Embryonic facial prominence (tissue), 1 donor: ENCODE measurements around the gene LRRC10B.

Source experiments
- DNase-seq: peaks from one replicate; pipeline ENCODE4 v3.0.0-alpha.2; 2016; ENCODE audit errors: extremely low spot score

Gene LRRC10B

DNA sequence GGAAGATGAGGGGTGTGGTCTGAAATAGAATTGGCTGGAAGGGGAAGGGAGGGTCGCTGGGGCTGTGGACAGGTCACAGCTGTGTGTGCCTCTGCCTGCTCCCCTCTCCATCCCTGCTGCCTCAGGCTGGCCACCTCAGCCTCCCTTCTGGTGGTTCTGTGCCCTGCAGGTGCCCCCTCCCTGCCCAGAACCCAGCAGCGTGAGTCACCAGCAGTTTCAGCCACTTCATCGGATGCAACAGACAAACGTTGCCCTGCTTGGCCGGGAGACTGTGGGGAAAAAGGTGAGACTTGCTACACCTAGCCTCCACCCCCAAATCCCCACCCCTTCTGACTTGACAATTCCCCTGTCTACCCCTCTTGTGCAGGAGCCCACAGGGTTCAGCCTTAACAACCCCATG is 21.8 kb upstream of the LRRC10B start:
- no peak for DNase-seq

DNA sequence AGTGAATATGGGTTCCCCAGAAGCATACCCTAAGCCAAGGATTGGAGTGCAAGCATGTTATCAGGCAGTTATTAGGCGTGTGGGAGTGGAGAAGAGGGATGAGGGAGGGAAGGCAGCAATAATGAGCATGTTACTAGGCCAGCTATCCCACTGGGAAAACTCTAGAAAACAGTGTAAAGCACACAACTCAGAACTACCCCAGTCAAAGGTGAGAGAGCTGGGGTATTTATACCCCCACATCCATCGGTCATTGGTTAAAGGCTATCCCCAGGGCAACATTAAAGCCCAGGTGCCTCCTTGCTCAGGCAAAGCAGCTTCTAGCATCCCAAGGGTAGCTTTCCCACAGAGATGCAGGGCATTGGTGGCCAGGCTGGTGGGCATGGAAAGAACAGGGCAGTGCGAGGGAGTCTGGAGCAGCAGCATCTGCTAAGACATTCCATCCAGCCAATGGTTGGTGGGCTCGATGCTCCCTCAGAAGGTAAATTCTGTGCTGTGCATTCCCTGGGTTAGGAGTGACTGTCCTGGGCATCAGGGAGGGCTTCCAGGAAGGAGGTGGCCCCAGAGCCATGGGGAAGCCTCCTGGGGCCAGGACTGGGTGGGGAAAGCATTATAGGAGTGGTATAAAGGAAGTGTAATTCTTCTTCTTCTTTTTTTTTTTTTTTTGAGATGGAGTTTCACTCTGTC is 21.1 kb upstream of the LRRC10B start:
- no peak for DNase-seq

DNA sequence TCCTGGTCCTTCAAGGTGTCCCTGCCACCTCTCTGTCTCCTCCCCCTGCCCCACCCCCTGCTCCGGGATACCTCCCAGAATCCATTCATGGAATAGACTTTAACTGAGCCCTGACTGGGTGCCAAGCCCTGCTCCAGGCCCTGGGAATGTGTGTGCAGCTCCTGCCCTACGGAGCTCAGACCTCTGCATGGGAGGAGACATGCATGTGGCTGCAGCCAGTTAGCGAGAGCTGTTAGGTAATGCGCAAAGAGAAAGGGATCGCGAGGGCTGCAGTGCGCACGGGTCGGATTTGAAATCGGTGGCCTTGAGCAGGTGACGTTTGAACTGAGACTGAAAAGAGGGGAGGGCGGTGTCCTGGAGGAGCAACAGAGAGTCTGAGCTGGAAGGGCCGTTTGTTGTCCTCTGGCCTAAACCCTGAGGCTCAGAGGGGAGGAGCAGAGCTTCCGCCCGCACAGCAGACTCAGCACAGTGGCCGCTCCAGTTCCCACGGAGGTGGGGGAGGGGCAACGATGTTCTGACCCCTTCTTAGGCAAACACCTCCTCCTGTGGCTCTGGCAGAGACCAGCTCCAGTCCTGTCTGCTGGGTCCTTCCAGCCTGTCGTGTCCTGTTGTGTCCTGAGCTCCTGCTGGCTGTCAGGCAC is 19.8 kb upstream of the LRRC10B start:
- no peak for DNase-seq

DNA sequence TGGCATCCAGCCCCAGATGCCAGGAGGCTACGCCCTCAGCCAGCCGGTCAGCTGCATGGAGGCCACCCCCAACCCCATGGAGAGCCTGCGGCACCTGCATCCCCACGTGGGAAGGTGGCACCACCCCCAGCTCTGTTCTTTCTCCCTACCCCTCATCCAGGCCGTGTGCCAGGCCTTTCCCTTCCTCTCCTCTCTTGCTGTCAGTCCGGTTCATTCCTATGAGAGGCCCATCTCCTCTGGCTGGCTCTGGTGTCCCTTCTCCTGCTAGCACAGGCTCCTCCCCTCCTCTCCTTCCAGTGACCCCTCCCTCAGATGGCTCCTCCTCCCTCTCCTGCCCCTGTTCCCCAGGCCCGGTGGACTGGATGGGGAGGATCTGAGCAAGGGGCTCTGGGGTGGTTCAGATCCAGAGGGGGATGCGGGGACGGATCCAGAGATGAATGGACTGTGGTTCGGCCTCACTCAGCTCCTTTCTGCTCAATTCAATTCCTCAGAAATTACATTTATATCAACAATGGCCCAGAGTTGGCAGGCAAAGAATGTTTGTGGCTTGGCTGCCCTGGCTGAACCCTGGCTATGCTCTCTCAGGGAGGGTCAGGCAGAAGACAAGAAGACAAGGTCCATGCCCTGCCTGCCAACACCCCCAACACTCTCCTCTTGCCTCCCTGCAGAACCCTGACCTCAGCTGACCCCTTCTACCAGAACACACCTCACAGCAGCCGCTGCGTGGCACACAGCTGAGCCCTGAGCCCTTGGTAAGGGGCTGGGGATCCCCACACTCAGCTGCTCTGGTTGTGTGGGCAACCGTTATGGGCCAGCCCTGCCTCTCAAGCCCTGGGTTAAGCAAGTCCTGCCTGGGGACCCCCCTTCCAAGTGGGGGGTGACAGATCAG is 18.5 kb upstream of the LRRC10B start:
- DNase-seq, result no peak

DNA sequence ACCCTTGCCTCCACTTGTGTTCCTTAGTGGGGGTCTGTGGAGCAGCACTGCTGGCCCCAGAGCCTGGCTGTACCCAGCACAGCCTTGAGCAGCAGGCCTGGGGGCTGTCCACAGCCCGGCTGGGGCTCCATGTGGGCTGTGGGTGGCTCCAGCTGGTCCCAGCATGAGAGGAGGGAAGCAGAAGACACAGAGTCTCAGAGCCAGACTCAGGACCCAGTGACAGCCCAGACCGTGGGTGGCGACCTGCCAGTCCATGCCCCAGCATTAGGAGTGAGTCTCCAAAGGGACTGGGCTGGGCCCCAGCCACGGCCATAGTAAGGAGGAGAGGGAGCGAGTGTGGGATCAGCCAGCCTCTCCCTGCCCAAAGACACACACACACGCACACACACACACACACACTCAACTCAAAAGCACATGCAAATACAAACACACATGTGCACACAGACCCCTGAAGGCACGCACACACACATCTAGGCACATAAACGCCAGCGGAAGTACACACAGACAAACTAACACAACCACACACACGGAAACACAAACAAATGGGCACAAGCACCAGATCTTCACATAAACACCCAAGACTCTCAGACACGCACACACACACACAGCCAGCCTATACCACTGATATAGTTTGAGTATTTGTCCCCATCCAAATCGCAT is 16.7 kb upstream of the LRRC10B start:
- no peak for DNase-seq

DNA sequence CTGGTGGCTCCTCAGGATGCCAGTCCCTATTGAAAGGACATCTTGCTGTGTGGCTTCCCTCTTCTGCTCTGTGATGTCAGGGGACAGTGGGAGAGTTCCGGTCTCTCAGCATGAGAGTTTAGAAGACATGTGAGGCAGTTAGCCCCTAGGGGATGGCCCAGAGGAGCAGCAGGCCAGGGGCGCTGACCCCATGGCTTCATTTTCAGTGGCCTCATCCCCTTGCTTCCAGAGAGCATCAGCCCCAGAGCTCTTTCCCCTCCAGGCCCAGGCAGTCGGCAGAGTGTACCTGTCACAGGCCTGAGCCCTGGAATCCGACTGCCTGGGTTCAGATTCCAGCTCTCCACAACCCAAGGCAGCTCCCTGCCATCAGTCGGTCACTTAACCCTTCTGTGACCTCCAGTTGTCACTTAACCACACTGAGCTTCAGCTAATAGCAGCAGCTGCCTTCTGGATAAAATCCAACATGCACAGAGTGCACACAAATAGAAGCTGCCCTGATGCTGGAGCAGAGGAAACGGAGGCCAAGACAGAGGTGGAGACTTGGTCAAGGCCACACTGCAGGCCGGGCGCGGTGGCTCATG is 14.1 kb upstream of the LRRC10B start:
- DNase-seq, result no peak

DNA sequence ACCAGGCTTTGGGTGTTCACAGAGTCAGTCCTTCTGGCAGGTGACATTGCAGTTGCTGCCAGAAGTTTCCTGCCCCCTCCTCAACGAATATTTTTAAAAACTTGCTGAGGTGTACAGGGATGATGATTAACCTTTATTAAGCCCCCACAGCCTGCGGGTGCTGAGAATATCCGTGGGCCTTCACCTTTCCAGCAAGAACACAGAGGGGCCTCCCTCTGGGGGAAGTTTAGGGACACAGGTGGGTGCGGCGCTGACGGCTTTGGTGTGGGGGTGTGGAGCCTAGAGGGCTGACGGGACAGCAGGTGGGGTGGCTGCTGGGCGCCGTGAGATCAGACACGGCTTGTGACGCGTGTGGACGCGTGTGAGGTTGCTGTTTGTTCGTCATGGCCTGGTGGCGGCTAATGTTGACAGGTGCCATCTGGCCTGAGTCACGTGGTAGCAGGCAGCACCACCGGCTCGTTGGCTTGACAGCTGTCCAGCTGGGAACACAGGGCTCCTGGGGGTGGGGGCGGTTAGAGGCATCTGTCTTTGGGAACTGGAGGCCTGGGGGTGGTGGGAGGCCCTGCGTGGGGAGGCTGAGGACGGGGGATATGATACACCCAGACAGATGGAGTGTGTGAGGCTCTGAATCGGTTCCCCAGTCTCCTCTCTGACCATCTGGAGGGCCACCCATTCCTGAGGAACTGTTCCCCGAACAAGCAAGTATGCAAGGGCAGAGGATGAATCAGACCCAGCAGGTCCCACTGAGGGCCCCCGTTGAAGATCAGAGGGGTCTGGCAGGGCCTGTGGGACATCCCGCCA is 12.5 kb upstream of the LRRC10B start:
- DNase-seq, result no peak

DNA sequence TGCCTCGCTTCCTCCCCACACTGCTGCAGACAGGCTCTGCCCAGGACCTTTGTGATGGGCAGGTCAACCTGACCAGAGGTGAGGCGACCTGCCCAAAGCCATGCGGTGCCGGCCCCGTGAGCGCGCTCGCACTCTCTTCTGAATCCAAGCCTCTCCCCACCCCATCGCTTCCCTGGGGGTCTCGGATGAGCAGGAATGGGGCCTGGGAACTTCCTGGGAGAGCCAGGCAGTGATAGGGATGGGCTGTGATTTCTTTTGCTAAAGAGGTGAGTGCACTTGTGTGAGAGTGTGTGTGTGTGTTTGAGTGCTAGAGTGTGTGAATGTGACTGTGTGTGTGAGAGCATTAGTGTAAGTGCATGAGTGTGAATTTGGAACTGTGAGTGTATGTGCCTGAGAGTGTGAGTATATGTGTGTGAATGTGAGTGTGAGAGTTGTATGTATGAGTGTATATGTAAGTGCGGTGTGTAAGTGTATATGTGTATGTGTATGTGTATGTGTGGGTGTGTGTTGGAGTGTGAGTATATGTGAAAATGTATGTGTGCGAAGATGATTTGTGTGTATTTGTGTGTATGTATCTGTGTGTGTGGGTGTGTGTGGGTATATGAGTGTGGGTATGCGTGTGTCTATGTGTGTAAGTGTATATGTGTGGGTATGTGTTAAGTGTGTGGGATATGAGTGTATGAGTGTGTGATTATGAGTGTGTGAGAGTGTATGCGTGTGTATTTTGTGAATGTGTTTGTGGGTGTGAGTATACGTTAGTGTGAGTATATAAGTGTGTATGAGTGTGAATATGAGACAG is 11.7 kb upstream of the LRRC10B start:
- no peak for DNase-seq

DNA sequence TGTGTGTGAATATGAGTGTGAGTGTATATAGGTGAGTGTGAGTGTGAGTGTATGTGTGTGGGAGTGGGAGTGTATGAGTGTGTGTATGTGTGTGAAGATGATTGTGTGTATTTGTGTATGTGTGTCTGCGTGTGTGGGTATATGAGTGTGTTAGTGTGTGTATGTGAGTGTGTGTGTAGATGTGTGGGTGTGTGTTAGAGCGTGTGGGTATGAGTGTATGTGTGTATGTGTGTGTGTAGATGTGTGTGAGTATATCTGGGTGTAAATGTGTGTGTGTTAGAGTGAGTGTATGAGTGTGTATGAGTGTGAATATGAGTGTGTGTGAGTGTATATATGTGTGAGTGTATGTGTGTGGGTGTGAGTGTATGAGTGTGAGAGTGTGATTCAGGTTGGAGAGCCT is 11.1 kb upstream of the LRRC10B start:
- no peak for DNase-seq

DNA sequence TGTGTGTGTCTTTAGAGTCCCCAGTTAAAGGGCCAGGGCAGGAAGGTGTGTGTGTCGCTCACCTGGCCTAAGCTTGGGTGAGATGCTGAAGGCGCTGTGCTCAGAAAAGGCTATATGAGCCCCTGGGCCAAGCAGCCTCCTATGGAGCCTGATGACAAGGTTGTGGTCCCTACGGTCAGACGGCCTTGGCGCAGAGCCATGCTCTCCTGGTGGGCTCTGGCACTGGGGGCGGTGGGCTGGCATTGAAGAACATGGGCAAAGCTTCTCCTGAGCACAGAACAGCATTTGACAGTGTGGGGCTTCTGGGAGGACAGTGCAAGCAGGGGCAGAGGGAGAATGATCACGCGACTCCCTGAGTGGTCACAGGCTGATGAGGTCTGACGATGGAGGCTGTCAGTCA is 10.7 kb upstream of the LRRC10B start:
- no peak for DNase-seq

DNA sequence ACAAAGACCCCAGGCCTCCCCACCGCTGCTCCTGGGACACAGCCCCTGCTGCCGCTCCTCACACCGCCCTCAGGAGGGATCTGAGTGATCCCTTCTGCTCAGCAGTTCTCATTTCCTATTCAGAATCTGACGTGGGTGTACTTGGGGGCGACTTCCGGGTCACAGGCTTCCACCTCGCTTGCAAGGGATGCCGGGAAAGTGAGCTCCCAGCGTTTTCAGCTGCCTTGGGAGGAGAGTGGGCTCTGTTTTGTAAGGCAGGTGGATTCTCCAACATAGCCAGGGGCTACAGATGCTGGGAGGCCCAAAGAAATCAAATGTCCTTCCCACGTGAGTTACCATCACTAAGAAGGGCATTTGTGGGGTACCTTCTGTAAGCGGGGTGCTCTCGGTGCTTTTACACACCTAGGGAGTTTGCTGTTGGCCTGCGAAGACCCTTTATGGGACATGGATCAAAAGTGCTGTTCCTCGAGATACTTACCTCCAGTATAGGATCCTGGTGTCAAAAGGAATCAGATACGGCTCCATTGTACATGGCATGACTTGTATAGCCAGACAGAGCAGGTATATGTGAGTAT is 9.7 kb upstream of the LRRC10B start:
- no peak for DNase-seq

DNA sequence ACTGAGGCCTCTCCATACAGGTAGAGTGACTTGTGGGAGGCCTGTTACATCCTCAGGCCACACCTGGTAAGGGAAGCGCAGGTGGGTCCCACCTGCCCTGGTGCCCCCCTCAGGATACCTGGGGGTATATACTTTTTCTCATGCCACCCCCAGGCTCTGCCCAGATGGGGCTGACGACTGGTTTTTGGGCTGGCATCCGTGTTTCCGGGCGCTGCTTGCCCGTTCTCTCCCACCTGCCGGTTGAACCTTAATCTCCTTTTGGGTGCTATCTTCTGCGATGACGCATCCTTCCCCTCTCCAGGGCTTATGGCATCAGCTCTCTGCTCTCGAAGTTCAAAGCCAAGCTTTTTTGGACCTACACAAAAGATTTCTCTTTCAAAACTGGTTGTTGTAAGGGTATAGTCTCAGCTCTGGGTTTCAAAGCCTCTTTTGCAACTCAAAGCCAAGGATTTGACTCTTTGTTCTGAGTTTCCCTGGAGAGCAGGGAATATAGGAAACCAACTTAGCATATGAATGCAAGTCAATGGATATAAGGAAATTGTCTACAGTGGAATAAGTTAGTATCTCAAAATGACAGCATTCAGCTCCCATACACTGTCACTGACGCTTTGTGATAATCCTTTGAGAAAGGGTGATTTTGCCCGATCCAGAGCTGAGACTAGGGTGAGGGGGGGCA is 8.6 kb upstream of the LRRC10B start:
- no peak for DNase-seq

DNA sequence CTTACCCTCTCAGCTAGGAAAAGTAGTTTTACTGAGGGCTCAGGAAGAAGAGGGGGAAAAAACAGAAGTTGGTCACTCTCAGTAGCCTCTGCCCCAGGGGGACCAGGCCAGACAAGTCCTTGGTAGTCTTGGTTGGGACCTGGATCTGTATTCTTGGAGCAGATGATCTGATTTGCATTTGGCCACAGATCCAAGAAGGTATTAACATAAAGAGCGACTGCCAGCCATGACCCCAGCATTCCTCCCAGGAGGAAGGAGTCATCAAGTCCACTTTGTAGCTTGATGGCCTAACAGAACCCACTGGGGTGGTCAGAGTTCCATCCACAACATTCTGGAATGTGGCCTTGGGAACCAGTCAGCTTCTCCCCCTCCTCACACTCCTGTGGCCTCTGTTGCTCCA is 6.0 kb upstream of the LRRC10B start:
- no peak for DNase-seq

DNA sequence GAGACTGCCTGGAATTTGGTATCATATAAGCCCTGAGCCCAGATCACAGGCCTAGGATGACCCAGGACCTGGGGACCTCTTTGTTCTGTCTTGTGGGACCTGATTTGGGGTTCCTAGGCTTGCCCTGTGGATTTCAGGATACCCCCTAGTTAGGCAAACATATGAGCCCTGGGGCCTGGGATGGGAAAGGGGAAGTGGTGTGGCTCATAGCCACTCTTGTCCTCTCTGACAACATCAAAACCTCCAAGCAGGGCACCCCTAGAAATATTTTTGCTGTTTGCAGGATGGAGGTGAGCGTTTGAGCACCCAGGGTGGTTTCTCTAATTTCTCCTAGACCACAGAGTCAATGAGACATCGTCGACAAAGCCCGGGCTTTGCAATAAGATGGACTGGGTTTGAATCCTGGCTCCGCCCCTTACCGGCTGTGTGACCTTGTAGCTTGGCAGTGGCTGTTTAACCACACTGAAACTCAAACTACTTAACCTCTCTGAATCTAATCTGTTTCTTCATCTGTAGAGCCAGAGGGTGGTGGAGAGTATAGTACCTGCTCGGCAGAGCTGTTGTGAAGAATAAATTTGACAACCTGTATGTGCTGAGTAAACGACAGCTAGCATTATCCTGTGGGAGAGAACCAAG is 5.3 kb upstream of the LRRC10B start:
- no peak for DNase-seq

DNA sequence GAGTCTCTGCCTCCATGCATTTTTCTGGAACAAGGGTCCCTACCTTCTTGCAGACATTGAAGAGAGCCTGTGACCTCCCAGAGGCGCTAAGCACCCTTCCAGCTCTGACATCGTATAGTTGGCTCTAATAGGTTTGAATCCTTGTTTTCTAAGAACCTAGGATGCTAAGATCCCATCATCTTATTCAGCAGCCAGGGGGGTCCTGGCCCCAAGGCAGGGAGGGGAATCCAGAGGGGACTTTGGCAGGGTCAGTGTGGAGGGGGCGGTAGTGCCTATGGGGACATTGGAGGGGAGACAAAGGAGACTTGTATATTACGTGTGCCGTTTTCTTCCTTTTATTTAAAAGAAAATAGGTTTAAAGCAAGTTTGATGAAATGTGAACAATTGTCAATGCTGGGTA is 3.4 kb upstream of the LRRC10B start:
- no peak for DNase-seq

DNA sequence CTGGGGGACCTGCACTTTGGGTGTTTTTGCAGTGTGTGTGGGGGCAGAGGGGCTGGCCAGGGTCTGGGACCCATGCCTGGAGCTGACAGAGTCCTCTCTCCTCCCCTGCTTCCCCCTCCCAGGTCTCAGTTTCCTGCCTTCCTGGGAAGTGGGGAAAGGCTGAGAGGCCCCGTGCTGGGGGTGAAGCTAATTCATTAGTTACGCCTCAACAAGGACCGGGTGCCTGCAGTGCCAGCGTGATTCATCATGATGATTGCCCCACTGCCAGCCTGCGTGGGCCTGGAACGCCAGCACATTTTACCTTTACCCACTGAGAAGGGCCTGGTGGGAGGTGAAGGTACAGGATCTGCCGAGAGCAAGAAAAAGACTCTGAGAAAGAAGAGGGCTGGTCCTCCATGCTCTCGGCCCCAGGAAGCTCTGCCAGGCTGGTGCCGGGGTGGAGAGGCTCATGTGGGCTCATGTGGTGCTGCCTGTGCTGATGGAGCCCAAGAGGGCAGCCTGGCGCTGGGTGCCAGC is 2.9 kb upstream of the LRRC10B start:
- DNase-seq, result no peak

DNA sequence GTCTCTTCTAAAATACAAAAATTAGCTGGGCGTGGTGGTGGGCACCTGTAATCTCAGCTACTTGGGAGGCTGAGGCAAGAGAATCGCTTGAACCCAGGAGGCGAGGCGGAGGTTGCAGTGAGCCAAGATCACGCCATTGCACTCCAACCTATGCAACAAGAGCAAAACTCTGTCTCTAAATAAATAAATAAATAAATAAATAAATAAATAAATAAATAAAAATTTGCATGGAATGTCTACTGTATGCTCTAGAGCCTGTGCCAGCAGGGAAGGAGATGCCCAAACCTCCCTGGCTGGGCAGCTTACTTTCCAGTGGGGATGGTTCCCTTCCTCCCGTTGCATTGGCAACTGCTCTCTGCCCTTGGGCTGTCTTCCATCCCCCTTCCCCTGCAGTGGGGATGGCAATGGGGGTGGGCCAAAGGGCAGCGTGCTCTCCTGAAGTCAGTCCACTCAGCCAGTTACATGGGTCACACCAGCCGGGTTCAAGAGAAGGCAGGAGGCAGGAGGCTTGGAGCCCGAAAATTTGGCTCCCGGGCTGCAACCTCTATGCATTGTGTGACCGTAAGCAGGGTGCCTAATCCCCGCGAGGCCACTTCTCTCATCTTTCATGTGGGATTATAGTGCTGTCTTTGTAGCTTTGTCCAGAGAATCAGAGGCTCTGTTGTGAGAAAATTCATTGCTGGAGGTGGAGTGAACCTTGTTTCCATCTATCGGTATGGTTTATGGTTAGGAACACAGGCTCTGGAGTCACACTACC is 1.4 kb upstream of the LRRC10B start:
- DNase-seq, result no peak
